Stomach (tissue), 4 donors: ENCODE measurements around the gene LRRC74B.

ENCODE experiments used
- CTCF ChIP-seq, 7 experiments: fragments of 450-650 bp in 4 of 7; fragments of 200-600 bp in 3 of 7; sonication (generic) in 3 of 7; IDR thresholded peaks; one replicate each; pipeline ENCODE4 v1.5.1; 2016 to 2019; ENCODE audit warnings: antibody characterized with exemption in 7 of 7, control low read depth in 2 of 7, mild to moderate bottlenecking in 1 of 7
- POLR2A ChIP-seq, 4 donors: fragments of 450-650 bp; IDR thresholded peaks; one replicate each; pipeline ENCODE4 v1.6.1; 2016; ENCODE audit warnings: antibody characterized with exemption in 4 of 4, control low read depth in 2 of 4, mild to moderate bottlenecking in 1 of 4, moderate library complexity in 1 of 4
- POLR2AphosphoS5 ChIP-seq, 3 donors: sonication (generic); formaldehyde crosslinking; IDR thresholded peaks; one replicate each; pipeline ENCODE4 v1.6.1; 2016; ENCODE audit warnings: antibody characterized with exemption in 3 of 3

- TF ChIP-seq CTCF (IDR thresholded peaks at IDR 0.05) (no peak), POLR2A (IDR thresholded peaks at IDR 0.05) (no peak), POLR2AphosphoS5 (IDR thresholded peaks at IDR 0.05) (no peak)
Observed at GRCh38 chr22:21034989-21035388, 10.8 kb upstream of the LRRC74B start.
